K562 (cell line): ENCODE measurements around the gene NECTIN4. TPM values are rescaled to one million over a fixed set of nuclear protein-coding genes. Genes with fewer than 3 reads are reported as not detected.

Experiments used
- AFF1 ChIP-seq, 2 experiments: fragments of 450-650 bp; IDR thresholded peaks; 2 replicates each; pipeline ENCODE4 v1.6.1; 2018; ENCODE audit warnings: mild to moderate bottlenecking in 2 of 2, low read depth in 1 of 2; ENCODE audit not compliant: partially characterized antibody in 2 of 2
- BCOR ChIP-seq: fragments of 450-650 bp; IDR thresholded peaks from 2 replicates; pipeline ENCODE4 v1.6.1; 2016
- CBFA2T3 ChIP-seq: fragments of 450-650 bp; IDR thresholded peaks from 2 replicates; pipeline ENCODE4 v1.6.1; 2017
- CCAR2 ChIP-seq: fragments of 200-400 bp; formaldehyde crosslinking; IDR thresholded peaks from 2 replicates; pipeline ENCODE4 v1.6.1; 2017; ENCODE audit warnings: mild to moderate bottlenecking, low read depth, low read length
- GTF2A2 ChIP-seq: IDR thresholded peaks from 2 replicates; pipeline ENCODE4 v1.6.1; 2016; ENCODE audit warnings: mild to moderate bottlenecking, missing genetic modification characterization, missing compliant biosample characterization
- HDGF ChIP-seq: fragments of 450-650 bp; IDR thresholded peaks from 2 replicates; pipeline ENCODE4 v1.6.1; 2016
- HLTF ChIP-seq: fragments of 450-650 bp; IDR thresholded peaks from 2 replicates; pipeline ENCODE4 v1.6.1; 2016
- MAZ ChIP-seq, 2 experiments: fragments of 450-650 bp in 1 of 2; sonication (generic) in 1 of 2; formaldehyde crosslinking; IDR thresholded peaks in 1 of 2; conservative IDR thresholded peaks in 1 of 2; 2 replicates each; pipeline versions ENCODE4 v1.4.0 to v1.5.0; 2020; ENCODE audit warnings: mild to moderate bottlenecking in 1 of 2, missing genetic modification reagents in 1 of 2
- NBN ChIP-seq: fragments of 450-650 bp; IDR thresholded peaks from 2 replicates; pipeline ENCODE4 v1.6.1; 2016; ENCODE audit warnings: low read depth, mild to moderate bottlenecking
- NR0B1 ChIP-seq: fragments of 450-650 bp; IDR thresholded peaks from one replicate; pipeline ENCODE4 v1.6.1; 2018; ENCODE audit warnings: mild to moderate bottlenecking, moderate library complexity; ENCODE audit not compliant: partially characterized antibody
- POLR3G ChIP-seq: IDR thresholded peaks from 2 replicates; pipeline ENCODE4 v1.6.1; 2011; ENCODE audit not compliant: insufficient read length, insufficient replicate concordance; ENCODE audit errors: extremely low read depth
- SIN3A ChIP-seq, 2 experiments: fragments of 150-350 bp in 1 of 2; IDR thresholded peaks; 2 replicates each; pipeline ENCODE4 v1.6.1; 2011 to 2016; ENCODE audit warnings: borderline replicate concordance in 2 of 2, low read depth in 2 of 2, low read length in 2 of 2, mild to moderate bottlenecking in 2 of 2, moderate library complexity in 2 of 2; ENCODE audit not compliant: control insufficient read depth in 1 of 2
- SMARCA5 ChIP-seq: fragments of 450-650 bp; IDR thresholded peaks from 2 replicates; pipeline ENCODE4 v1.6.1; 2016
- TAF7 ChIP-seq: fragments of 450-650 bp; IDR thresholded peaks from 2 replicates; pipeline ENCODE4 v1.6.1; 2016; ENCODE audit warnings: missing genetic modification characterization, missing compliant biosample characterization
- ZNF280A ChIP-seq: fragments of 450-650 bp; IDR thresholded peaks from 2 replicates; pipeline ENCODE4 v1.6.1; 2018; ENCODE audit warnings: mild to moderate bottlenecking, low read depth; ENCODE audit not compliant: partially characterized antibody
- polyA plus RNA-seq, 8 experiments: library from polyadenylated mRNA; depleted of rRNA in 4 of 8; stranded (reverse) in 5 of 8; unstranded in 3 of 8; fragments of >200 nt; fragmentation: Nextera tagmentation in 2 of 8; fragmentation: Illumina TruSeq in 1 of 8; extraction: Ambion mirVana in 2 of 8; extraction: Trizol in 1 of 8; gene quantifications; 2 replicates each; pipeline versions ENCODE4 v1.2.1 to v1.2.3, GENCODE V29; 2011 to 2014; ENCODE audit warnings: inconsistent platforms in 1 of 8, missing spikeins in 1 of 8
- total RNA-seq, 7 experiments: library from RNA; depleted of rRNA in 6 of 7; stranded (reverse); fragments of >200 nt in 6 of 7; fragmentation: Illumina TruSeq in 2 of 7; extraction: Trizol in 2 of 7; gene quantifications; 2 replicates each; pipeline versions ENCODE4 v1.2.1 to v1.2.3, GENCODE V29; 2011 to 2021; ENCODE audit warnings: low replicate concordance in 1 of 7
- TF ChIP-seq, protein P1 (sequence below): fragments of 450-650 bp; IDR thresholded peaks from 2 replicates; pipeline ENCODE4 v1.6.1; 2017; ENCODE audit warnings: antibody characterized with exemption

NECTIN4 gene
- total and polyA plus RNA-seq, 9 of the 15 experiments (the other 6 are each of a cell fraction or from before 2014, with no cell fraction given): 0.01 to 0.09 TPM; not detected in 7

GRCh38 chr1:161131523-161132409 lies 42.4 kb upstream of the NECTIN4 start (continued):
- TF ChIP-seq AFF1 (IDR thresholded peaks at IDR 0.05; ENCODE audit: low read depth in 1 of 2, partially characterized antibody in 2 of 2) (peak; percentile 52 to 53), NR0B1 (no peak), MAZ (CRISPR knock-in tag; conservative IDR thresholded peaks at IDR 0.05 in 1 of 2, IDR thresholded peaks at IDR 0.05 in 1 of 2) (peak in 1 of 2 experiments; percentile 15; a peak in 1 of 4 replicates), CBFA2T3 (peak; percentile 11; the same call in 1 of the 2 replicates), CCAR2 (no peak), POLR3G (no peak), SIN3A (IDR thresholded peaks at IDR 0.05; ENCODE audit: borderline replicate concordance in 2 of 2, control insufficient read depth in 1 of 2, low read depth in 2 of 2, low read length in 2 of 2) (no peak), GTF2A2 (tag) (0 out of 2 replicates have a peak, but pooled peaks have one; percentile 22), SMARCA5 (peak; percentile 44; the same call in 1 of the 2 replicates), BCOR (0 out of 2 replicates have a peak, but pooled peaks have one; percentile 23), TAF7 (tag) (peak; percentile 53; the same call in 1 of the 2 replicates), ZNF280A (peak; percentile 59), HDGF (peak; percentile 98), NBN (peak; percentile 79; the same call in 1 of the 2 replicates), HLTF (peak; percentile 88; the same call in 1 of the 2 replicates)
- TF ChIP-seq, protein P1, sequence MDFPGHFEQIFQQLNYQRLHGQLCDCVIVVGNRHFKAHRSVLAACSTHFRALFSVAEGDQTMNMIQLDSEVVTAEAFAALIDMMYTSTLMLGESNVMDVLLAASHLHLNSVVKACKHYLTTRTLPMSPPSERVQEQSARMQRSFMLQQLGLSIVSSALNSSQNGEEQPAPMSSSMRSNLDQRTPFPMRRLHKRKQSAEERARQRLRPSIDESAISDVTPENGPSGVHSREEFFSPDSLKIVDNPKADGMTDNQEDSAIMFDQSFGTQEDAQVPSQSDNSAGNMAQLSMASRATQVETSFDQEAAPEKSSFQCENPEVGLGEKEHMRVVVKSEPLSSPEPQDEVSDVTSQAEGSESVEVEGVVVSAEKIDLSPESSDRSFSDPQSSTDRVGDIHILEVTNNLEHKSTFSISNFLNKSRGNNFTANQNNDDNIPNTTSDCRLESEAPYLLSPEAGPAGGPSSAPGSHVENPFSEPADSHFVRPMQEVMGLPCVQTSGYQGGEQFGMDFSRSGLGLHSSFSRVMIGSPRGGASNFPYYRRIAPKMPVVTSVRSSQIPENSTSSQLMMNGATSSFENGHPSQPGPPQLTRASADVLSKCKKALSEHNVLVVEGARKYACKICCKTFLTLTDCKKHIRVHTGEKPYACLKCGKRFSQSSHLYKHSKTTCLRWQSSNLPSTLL: peak; percentile 61; the same call in 1 of the 2 replicates
